IPS-18c (cell line): ENCODE data around the gene ZDHHC11.
"Not testable (repeated sequence)": the region's sequence is repeated elsewhere in the genome, so short reads cannot be mapped to it uniquely, and the experiment has no call there.

ENCODE experiments used
- H3K4me3 ChIP-seq: 2 replicates; pipeline ENCODE4 v1.7.0; 2013; ENCODE audit warnings: low read depth, mild to moderate bottlenecking, low read length, moderate library complexity; ENCODE audit not compliant: insufficient read depth
- H3K9me3 ChIP-seq: one replicate; pipeline ENCODE4 v1.6.1; 2013; ENCODE audit warnings: mild to moderate bottlenecking, low read length, moderate library complexity; ENCODE audit not compliant: control insufficient read depth, insufficient read depth

ZDHHC11 gene

DNA sequence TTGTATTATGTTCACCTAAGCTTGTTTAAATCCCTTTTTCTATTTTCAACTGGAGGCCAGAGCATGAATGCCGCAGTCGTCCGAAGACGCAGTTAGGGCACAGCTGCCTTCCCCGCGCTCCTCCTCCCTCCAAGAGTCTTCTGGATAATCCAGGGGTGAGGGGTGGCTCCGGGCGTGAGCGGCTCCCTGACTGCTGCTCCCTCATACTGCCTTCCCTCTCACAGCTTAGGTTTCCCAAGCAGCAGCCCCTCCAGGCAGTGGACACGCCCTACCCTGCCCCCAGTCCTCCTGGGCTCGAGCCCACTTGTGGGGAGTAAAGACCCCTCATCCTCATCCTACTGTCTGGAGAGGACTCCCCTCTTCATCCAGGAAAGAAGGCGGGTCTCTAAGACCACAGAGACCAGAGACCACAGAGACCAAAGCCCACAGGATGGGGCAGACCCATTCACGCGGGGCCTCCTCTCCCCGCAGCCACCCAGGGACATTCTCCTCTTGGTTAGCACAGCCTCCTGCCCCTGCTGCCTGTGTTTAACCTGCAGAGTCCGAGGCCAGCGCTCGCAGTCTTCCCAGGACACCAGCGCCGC lies 98.2 kb downstream of the ZDHHC11 start:
- not testable (repeated sequence) for H3K9me3 ChIP-seq, H3K4me3 ChIP-seq

DNA sequence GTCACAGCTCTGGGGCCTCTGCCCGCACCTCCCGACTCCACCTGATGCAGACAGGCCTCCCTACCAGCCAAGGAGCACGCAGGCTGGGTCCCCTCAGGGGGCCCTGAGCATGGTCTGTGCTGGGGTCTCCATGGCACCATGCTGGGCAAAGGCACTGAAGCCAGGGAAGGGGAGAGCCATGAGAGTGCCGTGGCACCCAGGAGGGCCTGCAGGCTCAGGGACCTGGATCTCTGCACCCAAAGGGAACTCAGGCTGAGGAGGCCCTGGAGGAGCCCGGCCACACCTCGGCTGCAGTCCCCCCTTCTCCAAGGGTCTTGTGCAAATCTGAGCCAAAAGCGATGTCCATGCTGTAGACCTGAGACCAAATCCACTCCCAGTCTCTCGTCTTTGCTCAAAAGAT lies 98.8 kb downstream of the ZDHHC11 start:
- H3K4me3 ChIP-seq, H3K9me3 ChIP-seq: not testable (repeated sequence)

DNA sequence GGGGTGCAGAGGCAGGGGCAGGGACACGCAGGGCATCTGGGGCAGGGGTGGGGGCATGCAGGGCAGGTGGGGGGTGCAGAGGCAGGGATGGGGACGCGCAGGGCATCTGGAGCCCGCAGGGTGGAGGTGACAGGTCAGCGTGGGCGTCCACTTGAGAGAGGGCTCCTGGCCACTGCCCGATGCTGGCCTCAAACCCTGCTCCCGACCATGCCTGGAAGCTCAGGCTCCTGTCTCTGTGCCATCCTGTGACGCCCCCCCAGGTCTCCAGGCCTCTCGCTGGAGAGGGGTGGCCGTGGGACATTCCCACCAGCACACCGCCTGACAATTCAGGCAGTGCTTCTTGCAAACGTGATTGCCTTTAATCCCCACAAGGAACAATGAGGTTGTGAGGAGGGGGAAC lies 99.3 kb downstream of the ZDHHC11 start:
- Histone ChIP-seq H3K9me3 (no peaks in the 10 kb centered on the region), H3K4me3 (no peak overlapping the region)

DNA sequence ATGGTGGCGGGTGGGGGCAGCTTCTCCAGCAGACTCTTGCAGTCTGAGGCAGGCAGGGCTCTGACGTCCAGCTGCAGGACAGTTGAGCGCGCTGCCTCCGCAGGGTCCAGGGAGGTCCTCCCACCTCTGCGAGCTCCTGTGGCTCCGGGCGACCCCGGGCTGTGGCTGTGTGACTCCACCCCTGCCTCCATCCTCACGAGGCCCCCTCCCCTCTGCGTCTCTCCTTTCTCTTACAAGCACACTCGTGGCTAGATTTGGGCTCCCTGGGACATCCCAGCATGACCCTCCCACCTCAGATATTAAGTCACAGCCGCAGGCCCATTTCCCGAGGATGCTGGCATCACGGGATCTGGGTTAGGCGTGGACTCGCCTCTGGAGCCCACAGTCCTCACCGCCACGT lies 100.6 kb downstream of the ZDHHC11 start:
- not testable (repeated sequence) for H3K9me3 ChIP-seq, H3K4me3 ChIP-seq

DNA sequence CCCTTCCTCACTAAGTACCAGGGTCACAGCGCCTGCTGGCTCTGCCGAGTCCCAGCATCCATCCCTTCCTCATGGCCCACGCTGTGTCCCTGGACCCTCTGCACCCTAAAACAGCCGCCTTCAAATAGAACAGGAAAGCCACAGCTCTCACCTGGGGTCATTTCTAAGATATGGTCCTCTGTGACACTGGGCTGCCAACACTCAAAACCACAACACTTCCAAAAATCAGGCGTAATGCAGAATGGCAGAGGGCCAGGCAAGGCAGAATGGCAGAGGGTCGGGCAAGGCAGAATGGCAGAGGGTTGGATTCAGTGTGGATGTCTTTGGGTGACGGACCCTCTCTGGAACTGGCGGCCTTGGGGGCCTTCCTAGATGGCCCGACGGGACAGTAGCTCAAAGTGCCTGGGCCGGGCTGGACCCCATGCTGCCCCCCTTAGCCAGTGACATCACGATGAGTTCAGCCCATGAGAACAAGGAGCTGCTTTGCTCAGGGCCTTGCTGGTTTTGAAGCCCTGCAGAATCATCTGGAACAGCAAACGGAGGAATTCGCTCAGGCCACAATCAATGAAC lies 101.6 kb downstream of the ZDHHC11 start:
- no peaks in the 10 kb centered on the region for H3K9me3 ChIP-seq
- no peak overlapping the region for H3K4me3 ChIP-seq

DNA sequence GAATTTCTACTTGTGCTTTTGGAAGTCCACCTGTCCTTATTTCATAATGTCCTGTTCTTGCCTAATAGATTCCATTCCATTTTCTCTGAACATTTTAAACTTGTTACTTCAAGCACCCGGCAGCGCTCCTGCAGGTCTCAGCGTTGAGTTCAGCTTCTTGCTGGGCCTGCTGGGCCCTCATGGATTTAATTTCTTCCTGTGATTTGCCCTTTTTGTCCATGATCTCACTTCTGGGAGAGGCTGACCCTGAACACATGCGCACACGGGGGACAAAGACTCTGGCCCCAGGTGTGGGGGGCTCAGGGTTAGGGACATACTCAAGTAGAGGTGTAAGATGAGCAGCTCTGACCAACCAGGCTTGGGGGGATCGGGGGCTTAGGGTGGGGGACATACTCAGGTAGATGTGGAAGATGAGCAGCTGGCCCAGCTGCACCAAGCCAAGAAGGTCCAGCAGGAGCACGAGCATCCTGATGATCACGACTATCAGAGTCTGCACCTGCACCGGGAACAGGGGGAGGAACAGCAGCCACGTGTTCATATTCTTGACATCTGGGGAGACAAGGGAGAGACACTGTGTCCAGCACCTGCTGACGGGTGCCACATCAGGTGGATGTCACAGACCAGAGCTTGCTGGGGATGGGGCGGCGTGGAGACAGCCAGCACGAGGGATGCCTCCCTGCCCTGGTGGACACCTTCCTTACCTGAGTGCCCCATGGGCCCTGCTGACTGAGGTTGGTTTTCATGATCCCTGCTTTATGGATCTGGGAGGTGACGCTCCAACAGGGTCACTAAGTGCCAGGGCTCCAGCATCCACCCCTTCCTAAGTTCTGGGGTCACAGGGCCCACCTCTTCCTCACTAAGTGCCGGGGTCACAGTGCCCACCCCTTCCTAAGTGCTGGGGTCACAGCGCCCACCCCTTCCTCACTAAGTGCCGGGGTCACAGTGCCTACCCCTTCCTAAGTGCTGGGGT lies 102.5 kb downstream of the ZDHHC11 start:
- not testable (repeated sequence) for H3K4me3 ChIP-seq, H3K9me3 ChIP-seq

DNA sequence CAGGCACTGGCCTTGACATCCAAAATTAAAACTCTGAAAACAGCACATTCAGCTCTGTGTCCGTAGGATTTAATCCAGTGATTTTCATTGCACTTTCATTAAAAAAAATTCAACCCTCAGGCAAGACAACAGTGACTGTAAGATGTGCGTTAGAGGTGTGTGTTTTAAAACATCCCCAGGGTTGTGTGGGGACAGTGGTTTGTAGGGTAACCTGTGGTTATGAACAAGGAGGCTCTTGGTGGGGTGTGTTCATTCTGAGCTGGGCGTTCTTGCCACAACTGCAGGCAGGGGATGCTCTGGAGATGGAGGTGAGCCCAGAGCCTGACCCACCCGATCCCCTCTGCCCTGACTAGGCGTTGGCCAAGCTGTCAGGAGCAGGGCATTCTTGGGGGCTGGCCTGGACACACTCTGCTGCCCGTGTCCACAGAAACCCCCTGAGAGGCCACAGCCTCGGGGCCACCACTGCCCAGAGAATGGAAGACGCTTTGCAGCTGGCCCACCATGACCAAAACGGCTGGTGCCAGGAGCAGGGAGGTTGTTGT lies 103.4 kb downstream of the ZDHHC11 start:
- not testable (repeated sequence) for H3K9me3 ChIP-seq, H3K4me3 ChIP-seq

DNA sequence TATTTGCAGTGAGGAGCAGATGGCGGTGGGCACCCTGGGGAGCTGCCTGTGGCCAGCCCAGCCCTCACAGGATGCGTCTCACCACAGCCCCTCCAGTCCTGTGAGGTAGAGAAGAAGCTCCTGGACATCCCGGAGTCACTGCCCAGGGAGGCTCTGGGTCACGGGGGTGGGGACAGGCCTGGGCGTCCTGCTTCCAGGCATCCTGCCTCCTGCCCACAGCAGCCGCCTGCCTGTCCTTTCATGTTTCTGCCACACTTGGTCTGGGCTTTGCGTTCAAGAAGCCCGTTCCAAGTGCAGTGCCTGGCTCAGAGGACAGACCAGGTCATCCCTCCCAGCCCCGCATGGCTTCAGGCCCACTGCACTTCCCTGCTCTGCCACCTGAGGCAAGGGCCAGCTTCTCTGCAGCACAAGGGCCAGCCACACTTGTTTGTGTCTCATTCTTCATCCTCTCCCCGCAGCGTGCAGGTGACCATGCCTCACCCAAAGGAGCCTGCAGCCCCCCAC lies 104.5 kb downstream of the ZDHHC11 start:
- Histone ChIP-seq H3K4me3 (no peak overlapping the region), H3K9me3 (no peaks in the 10 kb centered on the region)
